Smooth muscle cell (in vitro differentiated cells): Measurements from ENCODE around the gene PRMT7. TPM values are rescaled to one million over a fixed set of nuclear protein-coding genes. Genes with fewer than 3 reads are reported as not detected.

ENCODE experiments used
- DNase-seq: peaks from one replicate; lab custom pipeline; 2025; ENCODE audit not compliant: unreplicated experiment; lab: John Stamatoyannopoulos, UW
- H2AFZ ChIP-seq: fragments of 200-600 bp; sonication (generic); 2 replicates; pipeline ENCODE4 v1.6.0; 2016; ENCODE audit warnings: antibody characterized with exemption, low read depth, mild to moderate bottlenecking
- H3F3A ChIP-seq: fragments of 200-600 bp; sonication (generic); 2 replicates; pipeline ENCODE4 v1.6.0; 2017; ENCODE audit warnings: antibody characterized with exemption, low read depth
- H3K27ac ChIP-seq: fragments of 200-600 bp; sonication (generic); 2 replicates; pipeline ENCODE4 v1.5.1; 2016; ENCODE audit warnings: low read depth, mild to moderate bottlenecking
- H3K27me3 ChIP-seq: fragments of 200-600 bp; sonication (generic); 2 replicates; pipeline ENCODE4 v1.6.1; 2016; ENCODE audit warnings: low read depth, mild to moderate bottlenecking
- H3K36me3 ChIP-seq: fragments of 200-600 bp; sonication (generic); 2 replicates; pipeline ENCODE4 v1.5.1; 2016; ENCODE audit warnings: low read depth
- H3K4me1 ChIP-seq: fragments of 200-600 bp; sonication (generic); 2 replicates; pipeline ENCODE4 v1.5.1; 2016; ENCODE audit warnings: low read depth
- H3K4me2 ChIP-seq: fragments of 200-600 bp; sonication (generic); 2 replicates; pipeline ENCODE4 v1.6.0; 2016; ENCODE audit warnings: mild to moderate bottlenecking
- H3K4me3 ChIP-seq: fragments of 200-600 bp; sonication (generic); 2 replicates; pipeline ENCODE4 v1.5.1; 2016; ENCODE audit warnings: mild to moderate bottlenecking
- H3K79me2 ChIP-seq: fragments of 200-600 bp; sonication (generic); 2 replicates; pipeline ENCODE4 v1.6.0; 2016; ENCODE audit warnings: low read depth, mild to moderate bottlenecking
- H3K9ac ChIP-seq: fragments of 200-600 bp; sonication (generic); 2 replicates; pipeline ENCODE4 v1.6.0; 2016; ENCODE audit warnings: low read depth
- H3K9me3 ChIP-seq: fragments of 200-600 bp; sonication (generic); replicated peaks from 2 replicates; pipeline ENCODE4 v1.5.1; 2016; ENCODE audit warnings: low read depth
- H4K20me1 ChIP-seq: fragments of 200-600 bp; sonication (generic); 2 replicates; pipeline ENCODE4 v1.6.0; 2016; ENCODE audit warnings: low read depth
- WGBS: methylation state at CpG from one replicate; pipeline ENCODE4 v1.1.7; 2016; ENCODE audit warnings: low lambda C conversion rate; 5-methylcytosine and 5-hydroxymethylcytosine counted together
- polyA plus RNA-seq: library from polyadenylated mRNA; unstranded; fragments of >200 nt; fragmentation: Nextera tagmentation; extraction: Ambion mirVana; gene quantifications from 2 replicates; pipeline ENCODE4 v1.2.1, GENCODE V29; 2016
- total RNA-seq: library from RNA; depleted of rRNA; stranded (reverse); fragments of >200 nt; gene quantifications from 2 replicates; pipeline ENCODE4 v1.2.3, GENCODE V29; 2014
- TF ChIP-seq, protein P1 (sequence below): fragments of 200-600 bp; sonication (generic); IDR thresholded peaks from 2 replicates; pipeline ENCODE4 v1.5.1; 2017; ENCODE audit warnings: borderline replicate concordance, mild to moderate bottlenecking, antibody characterized with exemption; ENCODE audit not compliant: insufficient read depth, poor library complexity, severe bottlenecking

PRMT7 gene
- total and polyA plus RNA-seq, 2 experiments from 2014 or later, result 22.1 to 25.4 TPM

DNA sequence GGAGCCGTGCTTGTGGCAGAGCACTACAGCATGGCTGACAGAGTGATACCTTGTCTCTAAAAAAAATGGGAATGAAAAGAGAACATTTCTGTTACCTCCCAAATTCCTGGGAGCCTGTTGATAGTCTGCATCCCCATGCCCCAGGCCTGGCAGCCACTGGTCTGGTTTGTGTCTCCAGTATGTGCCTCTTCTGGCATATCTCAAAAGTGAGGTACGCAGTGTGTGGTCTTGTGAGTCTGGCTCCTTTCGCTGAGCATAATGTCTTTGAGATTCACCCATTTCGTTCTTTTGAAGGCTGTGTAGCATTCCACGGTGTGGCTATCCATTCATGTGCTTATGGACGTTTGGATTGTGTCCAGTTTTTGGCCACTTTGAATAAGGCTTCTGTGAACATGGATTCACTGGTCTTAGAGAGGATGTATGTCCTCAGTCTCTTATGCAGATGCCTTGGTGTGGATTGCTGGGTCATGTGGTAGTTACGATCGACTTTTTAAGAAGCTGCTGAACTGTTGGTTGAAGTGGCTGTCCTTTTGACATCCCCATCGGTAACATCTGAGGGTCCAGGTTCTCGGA, 39.1 kb downstream of the PRMT7 start:
- Histone ChIP-seq H3K36me3 (no peaks in the 10 kb centered on the region), H4K20me1 (peaks cover 5% of the 10 kb centered on the region), H3K9me3 (no peaks in the 10 kb centered on the region), H3K4me1 (no peaks in the 10 kb centered on the region), H3K27ac (no peak overlapping the region), H3K4me3 (no peak overlapping the region), H3K4me2 (no peak overlapping the region), H3K27me3 (no peaks in the 10 kb centered on the region), H3F3A (no peaks in the 10 kb centered on the region), H3K79me2 (no peaks in the 10 kb centered on the region), H2AFZ (no peak overlapping the region), H3K9ac (no peak overlapping the region)
- 87% methylated on average over 10 of the region's 10 CpGs for WGBS
- DNase-seq, result no peak
- TF ChIP-seq, protein P1, sequence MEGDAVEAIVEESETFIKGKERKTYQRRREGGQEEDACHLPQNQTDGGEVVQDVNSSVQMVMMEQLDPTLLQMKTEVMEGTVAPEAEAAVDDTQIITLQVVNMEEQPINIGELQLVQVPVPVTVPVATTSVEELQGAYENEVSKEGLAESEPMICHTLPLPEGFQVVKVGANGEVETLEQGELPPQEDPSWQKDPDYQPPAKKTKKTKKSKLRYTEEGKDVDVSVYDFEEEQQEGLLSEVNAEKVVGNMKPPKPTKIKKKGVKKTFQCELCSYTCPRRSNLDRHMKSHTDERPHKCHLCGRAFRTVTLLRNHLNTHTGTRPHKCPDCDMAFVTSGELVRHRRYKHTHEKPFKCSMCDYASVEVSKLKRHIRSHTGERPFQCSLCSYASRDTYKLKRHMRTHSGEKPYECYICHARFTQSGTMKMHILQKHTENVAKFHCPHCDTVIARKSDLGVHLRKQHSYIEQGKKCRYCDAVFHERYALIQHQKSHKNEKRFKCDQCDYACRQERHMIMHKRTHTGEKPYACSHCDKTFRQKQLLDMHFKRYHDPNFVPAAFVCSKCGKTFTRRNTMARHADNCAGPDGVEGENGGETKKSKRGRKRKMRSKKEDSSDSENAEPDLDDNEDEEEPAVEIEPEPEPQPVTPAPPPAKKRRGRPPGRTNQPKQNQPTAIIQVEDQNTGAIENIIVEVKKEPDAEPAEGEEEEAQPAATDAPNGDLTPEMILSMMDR, result no peak

- Histone ChIP-seq H3K27ac (no peak overlapping the region), H3K27me3 (no peaks in the 10 kb centered on the region), H3K4me1 (no peaks in the 10 kb centered on the region), H3K4me3 (no peak overlapping the region), H2AFZ (no peak overlapping the region), H3K4me2 (no peak overlapping the region), H3K9ac (no peak overlapping the region), H3K9me3 (no peaks in the 10 kb centered on the region), H4K20me1 (peaks cover 5% of the 10 kb centered on the region), H3F3A (no peaks in the 10 kb centered on the region), H3K79me2 (no peaks in the 10 kb centered on the region), H3K36me3 (no peaks in the 10 kb centered on the region)
- DNase-seq, result no peak
- TF ChIP-seq, protein P1, result no peak
- WGBS, result 98% methylated on average over 10 of the region's 10 CpGs
Observed at GRCh38 chr16:68350813-68351350, 40.1 kb downstream of the PRMT7 start.

GRCh38 chr16:68351463-68351862, 40.6 kb downstream of the PRMT7 start:
- no peaks in the 10 kb centered on the region for H3K36me3 ChIP-seq
- H3K27ac ChIP-seq, result no peak overlapping the region

More at GRCh38 chr16:68351463-68351862, 40.6 kb downstream of the PRMT7 start:
- no peaks in the 10 kb centered on the region for H3F3A ChIP-seq
- no peak for DNase-seq
- H3K9ac ChIP-seq, result no peak overlapping the region
- no peaks in the 10 kb centered on the region for H3K79me2 ChIP-seq
- no peak overlapping the region for H2AFZ ChIP-seq
- H3K9me3 ChIP-seq, result no peaks in the 10 kb centered on the region
- no peak overlapping the region for H3K4me3 ChIP-seq
- WGBS, result 91% methylated on average over 11 of the region's 11 CpGs
- H3K4me1 ChIP-seq, result no peaks in the 10 kb centered on the region
- peaks cover 5% of the 10 kb centered on the region for H4K20me1 ChIP-seq
- H3K27me3 ChIP-seq, result no peaks in the 10 kb centered on the region
- no peak overlapping the region for H3K4me2 ChIP-seq
- TF ChIP-seq, protein P1, result no peak
